Measurements from ENCODE around the gene AP5S1. TPM values are rescaled to one million over a fixed set of nuclear protein-coding genes. Genes with fewer than 3 reads are reported as not detected.

AP5S1 gene
- polyA plus RNA-seq, 1 of the 3 experiments (the other 2 are of a cell fraction) = 10.3 TPM

GRCh38 chr20:3869839-3870634 lies 49.7 kb downstream of the AP5S1 start (continued):
- TF ChIP-seq IRF3 (IDR thresholded peaks at IDR 0.05; ENCODE audit: low read depth, low read length) = no peak
- TF ChIP-seq FOSL2 (IDR thresholded peaks at IDR 0.05; ENCODE audit: borderline replicate concordance, low read depth) = no peak

GRCh38 chr20:3871550-3872265 lies 51.4 kb downstream of the AP5S1 start:
- H3F3A ChIP-seq (replicated peaks; ENCODE audit: insufficient read depth) = peaks cover 11% of the 10 kb centered on the region
- no peak overlapping the region for H2AFZ ChIP-seq (ENCODE audit: low read depth)
- ChIA-PET CTCF (interaction anchor here (0.8 to 1.8 kb wide), 2 partner anchors 16 to 213 kb away, joined by 4 read pairs; no protein-coding TSS in a partner anchor), POLR2A (interaction anchor here (0.6 kb wide), 1 partner anchor 715 kb away, joined by 5 read pairs; no protein-coding TSS in a partner anchor)
- peaks cover 26% of the 10 kb centered on the region; the same call in 1 of the 2 replicates for H3K79me2 ChIP-seq (ENCODE audit: insufficient read depth)
- peaks cover 0 to 2% of the 10 kb centered on the region in 2 experiments; a peak in 1 of 4 replicates for H3K4me1 ChIP-seq (ENCODE audit: control insufficient read depth in 1 of 2, insufficient read depth in 2 of 2, low read depth in 1 of 2, low read length in 1 of 2)
- no peaks in the 10 kb centered on the region for H3K27me3 ChIP-seq (ENCODE audit: insufficient read depth)
- H3K4me2 ChIP-seq = no peak overlapping the region
- no peak overlapping the region for H3K9ac ChIP-seq
- peaks cover 14 to 16% of the 10 kb centered on the region in 2 experiments for H3K36me3 ChIP-seq (replicated peaks in 1 of 2; ENCODE audit: control insufficient read depth in 1 of 2, insufficient read depth in 2 of 2, low read length in 1 of 2)
- TF ChIP-seq RXRA (IDR thresholded peaks at IDR 0.05; ENCODE audit: borderline replicate concordance, low read depth) (no peak), ELF1 (IDR thresholded peaks at IDR 0.05) (no peak), FOSL2 (IDR thresholded peaks at IDR 0.05; ENCODE audit: borderline replicate concordance, low read depth) (no peak), MAX (IDR thresholded peaks at IDR 0.05; ENCODE audit: low read depth) (no peak), SIN3A (IDR thresholded peaks at IDR 0.05; ENCODE audit: borderline replicate concordance, low read depth, low read length) (no peak), NRF1 (IDR thresholded peaks at IDR 0.05; ENCODE audit: low read depth, low read length) (no peak), PBX3 (IDR thresholded peaks at IDR 0.05) (no peak), IRF3 (IDR thresholded peaks at IDR 0.05; ENCODE audit: low read depth, low read length) (no peak), CTCF (IDR thresholded peaks at IDR 0.05) (no peak), REST (IDR thresholded peaks at IDR 0.05; ENCODE audit: low read depth, low read length) (no peak), JUND (IDR thresholded peaks at IDR 0.05) (no peak), EP300 (IDR thresholded peaks at IDR 0.05; ENCODE audit: borderline replicate concordance in 1 of 2, low read depth in 1 of 2, low read length in 1 of 2) (no peak), TAF1 (IDR thresholded peaks at IDR 0.05; ENCODE audit: borderline replicate concordance, low read depth, low read length) (no peak), FOXJ3 (CRISPR knock-in tag; IDR thresholded peaks at IDR 0.05) (no peak), EZH2phosphoT487 (IDR thresholded peaks at IDR 0.05; ENCODE audit: borderline replicate concordance, low read depth) (no peak), POLR2AphosphoS5 (IDR thresholded peaks at IDR 0.05; ENCODE audit: low read depth, low read length) (no peak), TCF12 (IDR thresholded peaks at IDR 0.05) (no peak), RFX5 (IDR thresholded peaks at IDR 0.05; ENCODE audit: low read length) (no peak)
- H3K9me2 ChIP-seq = no peaks in the 10 kb centered on the region
- H3K4me3 ChIP-seq (ENCODE audit: low read depth in 2 of 2, low read length in 1 of 2) = no peak overlapping the region
- no peak overlapping the region; a peak in 1 of 4 replicates for H3K27ac ChIP-seq (ENCODE audit: low read depth in 2 of 2, low read length in 1 of 2)
- WGBS (ENCODE audit: low lambda C conversion rate) = 87% methylated on average over 4 of the region's 4 CpGs
- DNase-seq = no peak
- H4K20me1 ChIP-seq (ENCODE audit: insufficient read depth) = no peaks in the 10 kb centered on the region; the same call in 1 of the 2 replicates
- no peaks in the 10 kb centered on the region for H3K9me3 ChIP-seq

All from SK-N-SH (cell line).